Activated T-cell treated with anti-CD3 and anti-CD28 coated beads, Interleukin-2, amount 50 U/mL, for 24 hours (primary cell): ENCODE measurements around the gene SELENOW.
A peak's percentile ranks its signal among the peaks of the same experiment; 100 is the strongest.
"Not testable (repeated sequence)": the region's sequence is repeated elsewhere in the genome, so short reads cannot be mapped to it uniquely, and the experiment has no call there.

ENCODE experiments used
- DNase-seq: peaks from one replicate; pipeline ENCODE4 v3.0.0-alpha.2; 2020
- H3K27ac Mint-ChIP-seq: 2 replicates; pipeline ENCODE4 v1.8.0; 2020; ENCODE audit warnings: mild to moderate bottlenecking, mixed read lengths
- H3K27me3 Mint-ChIP-seq: 2 replicates; pipeline ENCODE4 v1.8.0; 2020; ENCODE audit warnings: mixed read lengths
- H3K36me3 Mint-ChIP-seq: 2 replicates; pipeline ENCODE4 v1.8.0; 2020; ENCODE audit warnings: low read depth, mixed read lengths
- H3K4me1 Mint-ChIP-seq: 2 replicates; pipeline ENCODE4 v1.8.0; 2020; ENCODE audit warnings: low read depth, mixed read lengths
- H3K4me3 Mint-ChIP-seq: 2 replicates; pipeline ENCODE4 v1.8.0; 2020; ENCODE audit warnings: mild to moderate bottlenecking, moderate library complexity, mixed read lengths
- H3K9me3 Mint-ChIP-seq: 2 replicates; pipeline ENCODE4 v1.8.0; 2020; ENCODE audit warnings: mixed read lengths

SELENOW gene

DNA sequence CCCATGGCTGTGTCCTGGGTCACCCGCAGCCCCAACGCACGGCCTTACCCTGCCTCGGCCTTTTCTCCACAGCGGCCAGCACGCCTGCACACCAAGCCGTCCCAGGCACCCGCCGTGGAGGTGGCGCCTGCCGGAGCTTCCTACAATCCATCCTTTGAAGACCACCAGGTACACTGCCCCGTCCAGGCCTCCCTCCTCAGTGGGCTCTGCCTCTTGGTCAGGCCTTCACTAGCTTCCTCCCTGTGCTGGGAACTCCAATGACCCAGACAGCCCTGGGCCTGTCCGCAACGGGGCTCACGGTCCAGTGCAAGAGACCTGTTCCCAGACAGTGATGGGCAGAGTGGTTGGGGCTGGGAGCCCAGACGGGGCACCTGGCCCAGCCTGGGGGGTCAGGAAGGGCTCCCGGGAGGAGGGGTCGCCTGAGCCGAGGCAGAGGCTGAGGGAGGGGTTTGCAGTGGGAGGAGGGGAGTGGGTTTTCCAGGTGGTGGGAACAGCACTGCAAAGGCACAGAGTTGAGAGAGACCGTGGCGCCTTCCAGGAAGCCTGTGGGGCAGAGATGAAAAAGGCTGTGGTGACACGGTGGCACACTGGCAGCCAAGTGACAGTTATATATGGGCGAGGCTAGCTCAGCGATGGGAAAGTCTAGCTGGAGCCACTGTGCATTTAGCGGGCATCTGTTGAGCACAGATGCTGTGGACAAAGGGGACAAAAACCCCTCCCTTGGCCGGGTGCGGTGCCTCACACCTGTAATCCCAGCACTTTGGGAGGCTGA lies 25.9 kb upstream of the SELENOW start:
- no peaks in the 10 kb centered on the region for H3K27me3 Mint-ChIP-seq
- no peaks in the 10 kb centered on the region for H3K9me3 Mint-ChIP-seq
- H3K27ac Mint-ChIP-seq, result peak overlapping the region; percentile 55
- peaks cover 92% of the 10 kb centered on the region for H3K36me3 Mint-ChIP-seq
- H3K4me3 Mint-ChIP-seq, result no peak overlapping the region
- DNase-seq, result no peak
- peaks cover 25% of the 10 kb centered on the region for H3K4me1 Mint-ChIP-seq

DNA sequence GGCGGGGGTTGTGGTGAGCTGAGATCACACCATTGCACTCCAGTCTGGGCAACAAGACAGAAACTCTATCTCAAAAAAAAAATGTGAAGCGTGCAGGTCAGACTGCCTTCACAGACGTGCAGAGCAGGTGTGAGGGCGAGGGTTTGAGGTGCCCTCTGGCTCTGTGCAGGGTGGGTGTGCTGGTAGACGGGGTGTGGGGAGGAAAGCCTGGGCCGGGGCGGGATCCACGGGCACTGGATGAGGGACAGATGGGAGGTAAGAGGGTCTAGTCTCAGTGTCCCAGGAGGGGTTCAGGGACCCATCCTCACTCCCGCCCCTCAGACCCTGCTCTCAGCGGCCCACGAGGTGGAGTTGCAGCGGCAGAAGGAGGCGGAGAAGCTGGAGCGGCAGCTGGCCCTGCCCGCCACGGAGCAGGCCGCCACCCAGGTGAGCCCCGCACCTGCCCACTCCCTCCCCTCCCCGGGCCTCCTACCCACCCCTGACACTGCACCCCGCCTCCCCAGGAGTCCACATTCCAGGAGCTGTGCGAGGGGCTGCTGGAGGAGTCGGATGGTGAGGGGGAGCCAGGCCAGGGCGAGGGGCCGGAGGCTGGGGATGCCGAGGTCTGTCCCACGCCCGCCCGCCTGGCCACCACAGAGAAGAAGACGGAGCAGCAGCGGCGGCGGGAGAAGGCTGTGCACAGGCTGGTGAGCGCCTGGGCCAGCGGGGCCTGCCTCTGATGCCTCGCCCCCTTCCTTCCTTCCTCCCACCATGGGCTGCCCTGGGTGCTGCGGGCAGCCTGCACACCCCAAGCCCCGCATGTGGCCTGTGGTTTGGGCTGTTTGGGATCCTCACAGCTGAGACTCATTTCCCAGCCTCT lies 24.1 kb upstream of the SELENOW start:
- Mint-ChIP-seq H3K36me3 (peaks cover 93% of the 10 kb centered on the region), H3K4me1 (peaks cover 9% of the 10 kb centered on the region), H3K4me3 (no peak overlapping the region), H3K27ac (peak overlapping the region; percentile 74), H3K27me3 (no peaks in the 10 kb centered on the region), H3K9me3 (no peaks in the 10 kb centered on the region)
- DNase-seq, result no peak

DNA sequence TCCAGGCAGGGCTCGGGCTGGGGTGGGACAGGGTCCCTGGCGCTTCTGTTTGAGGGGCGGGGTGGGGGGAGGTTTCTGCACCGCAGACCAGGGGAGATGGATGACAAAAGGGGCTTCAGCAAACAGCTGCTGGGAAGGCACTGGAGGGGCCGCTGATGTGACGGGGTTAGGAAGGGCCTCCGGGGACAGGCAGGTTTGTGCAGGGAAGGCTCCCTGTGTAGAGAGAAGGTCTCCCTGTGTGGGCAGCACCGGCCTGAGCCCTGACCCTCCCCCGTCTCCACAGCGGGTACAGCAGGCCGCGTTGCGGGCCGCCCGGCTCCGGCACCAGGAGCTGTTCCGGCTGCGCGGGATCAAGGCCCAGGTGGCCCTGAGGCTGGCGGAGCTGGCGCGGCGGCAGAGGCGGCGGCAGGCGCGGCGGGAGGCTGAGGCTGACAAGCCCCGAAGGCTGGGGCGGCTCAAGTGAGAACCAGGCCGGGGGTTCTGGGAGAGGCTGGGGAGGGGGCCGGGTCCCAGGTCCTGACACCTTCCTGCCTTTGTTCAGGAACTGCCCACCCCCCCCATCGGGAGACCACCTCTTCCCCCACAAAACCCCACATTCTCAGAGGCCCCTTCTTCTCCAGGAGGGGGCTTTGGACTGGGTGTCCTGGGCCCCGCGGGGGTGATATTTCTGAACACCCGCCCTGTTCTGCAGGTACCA lies 23.3 kb upstream of the SELENOW start:
- H3K27ac Mint-ChIP-seq, result no peak overlapping the region
- H3K36me3 Mint-ChIP-seq, result peaks cover 88% of the 10 kb centered on the region
- no peaks in the 10 kb centered on the region for H3K27me3 Mint-ChIP-seq
- no peaks in the 10 kb centered on the region for H3K9me3 Mint-ChIP-seq
- peaks cover 6% of the 10 kb centered on the region for H3K4me1 Mint-ChIP-seq
- H3K4me3 Mint-ChIP-seq, result no peak overlapping the region
- DNase-seq, result no peak

DNA sequence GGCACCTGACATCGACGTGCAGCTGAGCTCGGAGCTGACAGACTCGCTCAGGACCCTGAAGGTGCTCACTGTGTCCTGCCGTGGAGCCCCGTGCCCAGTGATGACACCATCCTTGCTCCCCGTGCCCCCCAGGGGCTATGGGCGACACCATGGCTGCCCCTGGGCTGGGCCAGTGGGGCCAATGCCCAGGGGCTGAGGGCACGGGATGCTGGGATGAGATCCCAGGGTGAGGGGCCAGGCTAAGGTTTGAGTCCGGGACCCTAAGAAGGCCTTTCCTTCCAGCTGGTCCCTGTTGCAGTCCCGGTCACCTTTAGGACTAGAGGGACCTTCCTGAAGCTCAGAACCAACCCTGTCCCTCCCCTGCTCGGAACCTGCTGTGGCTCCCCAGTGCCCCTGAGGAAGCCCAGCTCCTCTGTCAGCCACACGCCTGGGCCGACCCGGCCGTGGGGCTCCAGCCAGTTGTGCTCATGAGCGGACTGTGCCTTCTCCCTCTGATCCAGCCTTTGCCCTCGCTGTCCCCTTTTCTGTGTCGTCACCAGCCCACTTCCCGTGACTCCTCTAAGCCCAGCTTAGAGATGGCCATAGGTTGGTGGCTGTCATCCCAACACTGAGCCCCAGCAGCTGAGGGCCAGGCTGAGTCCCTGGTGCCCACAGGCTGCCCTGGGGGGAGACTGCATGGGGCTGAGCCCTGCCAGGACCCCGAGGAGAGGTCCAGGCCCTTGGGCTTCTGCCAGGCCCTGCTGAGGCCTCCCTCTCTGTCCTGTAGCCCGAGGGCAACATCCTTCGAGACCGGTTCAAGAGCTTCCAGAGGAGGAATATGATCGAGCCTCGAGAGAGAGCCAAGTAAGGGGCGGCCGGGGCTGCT lies 22.5 kb upstream of the SELENOW start:
- no peaks in the 10 kb centered on the region for H3K9me3 Mint-ChIP-seq
- peaks cover 85% of the 10 kb centered on the region for H3K36me3 Mint-ChIP-seq
- H3K27ac Mint-ChIP-seq, result peak overlapping the region; percentile 22
- DNase-seq, result no peak
- no peak overlapping the region for H3K4me3 Mint-ChIP-seq
- peaks cover 3% of the 10 kb centered on the region for H3K4me1 Mint-ChIP-seq
- no peaks in the 10 kb centered on the region for H3K27me3 Mint-ChIP-seq

DNA sequence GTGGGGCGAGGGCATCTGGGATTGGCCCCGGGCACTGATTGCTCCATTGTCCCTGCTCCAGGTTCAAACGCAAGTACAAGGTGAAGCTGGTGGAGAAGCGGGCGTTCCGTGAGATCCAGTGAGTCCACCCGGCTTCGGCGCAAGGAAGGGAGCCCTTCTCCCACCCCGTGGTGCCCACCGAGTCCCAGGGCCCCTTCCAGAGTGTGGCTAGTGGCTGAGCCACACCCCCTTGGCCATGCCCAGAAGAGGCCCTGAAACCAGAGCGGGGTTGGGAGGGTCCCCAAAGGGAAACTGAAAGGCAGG lies 21.9 kb upstream of the SELENOW start:
- Mint-ChIP-seq H3K4me1 (peaks cover 3% of the 10 kb centered on the region), H3K4me3 (no peak overlapping the region), H3K27me3 (no peaks in the 10 kb centered on the region), H3K27ac (peak overlapping the region; percentile 22), H3K36me3 (peaks cover 79% of the 10 kb centered on the region), H3K9me3 (no peaks in the 10 kb centered on the region)
- no peak for DNase-seq

DNA sequence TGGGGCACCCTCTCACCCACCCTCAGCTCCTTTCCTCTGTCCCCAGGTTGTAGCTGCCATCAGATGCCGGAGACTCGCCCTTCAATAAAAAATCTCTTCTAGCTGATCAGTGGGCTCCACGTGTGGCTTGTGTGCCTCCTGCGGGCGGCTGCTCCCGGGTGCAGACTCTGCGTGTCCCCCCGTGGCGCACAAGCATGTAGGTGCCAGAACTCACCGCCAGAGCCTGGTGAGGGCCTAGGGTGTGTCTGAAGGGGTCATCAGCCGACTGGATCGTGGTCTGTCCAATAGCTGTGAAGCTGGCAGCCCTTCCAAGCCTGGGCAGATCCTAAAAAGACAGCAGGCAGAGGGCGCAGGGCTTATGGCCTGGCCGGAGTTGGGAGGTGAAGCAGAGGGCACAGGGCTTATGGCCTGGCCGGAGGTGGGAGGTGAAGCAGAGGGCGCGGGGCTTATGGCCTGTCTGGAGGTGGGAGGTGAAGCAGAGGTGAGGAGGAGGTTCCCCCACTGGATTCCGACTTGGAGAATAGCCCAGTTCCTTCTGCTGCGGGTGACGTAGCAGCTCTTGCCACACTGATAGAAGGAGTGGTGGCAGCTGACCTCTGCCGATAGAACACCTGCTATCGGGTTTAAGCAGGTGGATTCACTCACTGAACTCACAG lies 21.4 kb upstream of the SELENOW start:
- Mint-ChIP-seq H3K4me1 (peaks cover 3% of the 10 kb centered on the region), H3K27ac (no peak overlapping the region), H3K4me3 (no peak overlapping the region), H3K27me3 (no peaks in the 10 kb centered on the region), H3K9me3 (no peaks in the 10 kb centered on the region), H3K36me3 (peaks cover 74% of the 10 kb centered on the region)
- DNase-seq, result no peak

DNA sequence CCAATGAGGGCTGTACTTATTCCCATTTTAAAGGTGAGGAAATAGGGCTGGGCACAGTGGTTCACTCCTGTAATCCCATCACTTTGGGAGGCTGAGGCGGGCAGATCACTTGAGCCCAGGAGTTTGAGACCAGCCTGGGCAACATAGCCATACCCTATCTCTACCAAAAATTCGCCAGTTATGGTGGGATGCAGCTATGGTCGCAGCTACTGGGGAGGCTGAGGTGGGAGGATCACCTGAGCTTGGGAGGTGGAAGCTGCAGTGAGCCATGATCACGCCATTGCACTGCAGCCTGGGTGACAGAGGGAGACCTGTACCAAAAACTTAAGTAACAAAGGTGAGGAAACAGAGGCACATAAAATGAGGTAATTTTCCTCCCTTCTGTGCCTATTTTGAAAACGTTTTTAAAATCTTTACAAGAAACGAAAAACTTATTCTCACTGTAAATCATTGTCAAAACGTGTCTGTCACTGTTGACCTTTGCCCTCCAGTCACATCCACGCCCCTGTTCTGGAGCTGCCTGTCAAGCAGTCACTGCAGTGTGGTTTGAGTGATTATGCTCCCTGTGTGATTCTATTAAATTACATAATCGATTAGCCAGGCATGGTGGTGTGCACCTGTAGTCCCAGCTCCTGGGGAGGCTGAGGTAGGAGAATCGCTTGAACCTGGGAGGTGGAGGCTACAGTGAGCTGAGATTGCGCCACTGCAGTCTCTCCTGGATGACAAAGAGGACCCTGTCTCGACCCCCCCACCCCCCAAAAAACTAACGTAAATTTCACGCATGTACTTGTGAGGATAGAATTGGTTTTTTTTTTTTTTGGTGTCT lies 20.7 kb upstream of the SELENOW start:
- peaks cover 66% of the 10 kb centered on the region for H3K36me3 Mint-ChIP-seq
- no peak for DNase-seq
- no peaks in the 10 kb centered on the region for H3K27me3 Mint-ChIP-seq
- no peaks in the 10 kb centered on the region for H3K9me3 Mint-ChIP-seq
- no peak overlapping the region for H3K4me3 Mint-ChIP-seq
- no peak overlapping the region for H3K27ac Mint-ChIP-seq
- peaks cover 3% of the 10 kb centered on the region for H3K4me1 Mint-ChIP-seq

DNA sequence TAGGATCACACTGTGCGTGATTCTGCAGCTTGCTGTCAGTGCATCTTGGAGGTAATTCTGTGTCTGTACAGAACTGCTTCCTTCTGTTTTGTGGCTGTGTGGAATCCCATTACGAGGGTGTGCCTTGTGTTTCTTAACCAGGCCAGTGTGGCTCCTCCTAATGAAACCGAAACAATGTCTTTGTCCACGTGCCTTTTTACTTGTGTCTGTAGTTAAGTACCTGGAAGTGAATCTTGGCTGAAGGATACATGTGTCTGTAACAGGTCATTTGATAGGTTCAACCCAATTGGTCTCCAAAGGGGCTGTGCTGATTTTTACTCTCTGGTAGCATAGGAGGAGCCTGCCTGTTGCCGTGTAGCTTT lies 20.1 kb upstream of the SELENOW start:
- no peaks in the 10 kb centered on the region for H3K27me3 Mint-ChIP-seq
- peak overlapping the region; percentile 34 for H3K27ac Mint-ChIP-seq
- H3K4me3 Mint-ChIP-seq, result no peak overlapping the region
- H3K9me3 Mint-ChIP-seq, result no peaks in the 10 kb centered on the region
- H3K4me1 Mint-ChIP-seq, result peaks cover 1% of the 10 kb centered on the region
- DNase-seq, result no peak
- peaks cover 61% of the 10 kb centered on the region for H3K36me3 Mint-ChIP-seq

DNA sequence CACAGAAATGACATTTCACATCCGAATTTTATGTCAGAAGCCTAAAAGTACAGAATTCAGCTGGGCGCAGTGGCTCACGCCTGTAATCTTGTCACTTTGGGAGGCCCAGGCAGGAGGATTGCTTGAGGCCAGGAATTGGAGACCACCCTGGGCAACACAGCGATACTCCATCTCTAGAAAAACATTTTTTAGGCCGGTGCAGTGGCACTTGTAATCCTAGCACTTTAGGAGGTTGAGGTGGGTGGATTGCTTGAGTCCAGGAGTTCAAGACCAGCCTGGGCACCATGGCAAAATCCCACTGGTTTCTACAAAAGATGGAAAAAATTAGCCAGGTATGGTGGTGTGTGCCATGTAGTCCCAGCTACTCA lies 17.9 kb upstream of the SELENOW start:
- H3K4me3 Mint-ChIP-seq, result no peak overlapping the region
- H3K27me3 Mint-ChIP-seq, result no peaks in the 10 kb centered on the region
- H3K36me3 Mint-ChIP-seq, result peaks cover 45% of the 10 kb centered on the region
- DNase-seq, result no peak
- H3K4me1 Mint-ChIP-seq, result no peaks in the 10 kb centered on the region
- H3K9me3 Mint-ChIP-seq, result no peaks in the 10 kb centered on the region
- no peak overlapping the region for H3K27ac Mint-ChIP-seq

DNA sequence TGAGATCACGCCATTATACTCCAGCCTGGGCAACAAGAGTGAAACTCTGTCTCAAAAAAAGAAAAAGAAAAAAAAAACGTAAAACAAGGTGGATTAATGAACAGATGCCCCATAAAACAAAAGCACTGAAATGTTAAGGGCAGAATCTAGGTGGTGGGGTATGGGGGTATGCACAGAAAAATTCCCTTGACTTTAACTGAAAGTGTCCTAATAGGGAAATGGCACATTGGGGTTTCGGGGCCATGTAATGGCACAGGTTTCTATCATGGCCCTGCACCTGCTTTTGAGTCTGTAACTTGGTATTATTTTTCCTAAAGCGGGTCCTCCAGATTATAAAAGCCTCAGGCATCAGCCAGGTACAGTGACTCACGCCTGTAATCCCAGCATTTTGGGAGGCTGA lies 16.9 kb upstream of the SELENOW start:
- Mint-ChIP-seq H3K27me3 (no peaks in the 10 kb centered on the region), H3K4me3 (no peak overlapping the region), H3K4me1 (no peaks in the 10 kb centered on the region), H3K36me3 (peaks cover 36% of the 10 kb centered on the region), H3K9me3 (no peaks in the 10 kb centered on the region), H3K27ac (no peak overlapping the region)
- DNase-seq, result no peak

DNA sequence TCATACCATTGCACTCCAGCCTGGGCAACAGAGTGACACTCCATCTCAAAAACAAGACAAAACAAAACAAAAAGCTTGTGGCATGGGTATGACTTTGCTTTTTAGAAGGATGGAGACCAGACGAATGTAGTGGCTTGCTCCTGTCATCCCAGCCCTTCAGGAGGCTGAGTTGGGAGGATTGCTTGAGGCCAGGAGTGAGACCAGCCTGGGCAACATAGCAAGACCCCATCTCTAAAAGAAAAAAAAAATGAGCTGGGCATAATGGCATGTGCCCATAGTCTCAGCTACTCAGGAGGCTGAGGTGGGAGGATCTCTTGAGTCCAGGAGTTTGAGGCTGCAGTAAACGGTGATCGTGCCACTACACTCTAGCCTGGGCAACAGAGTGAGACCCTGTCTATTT lies 16.4 kb upstream of the SELENOW start:
- no peak for DNase-seq
- Mint-ChIP-seq H3K36me3 (peaks cover 30% of the 10 kb centered on the region), H3K4me3 (no peak overlapping the region), H3K27ac (no peak overlapping the region), H3K4me1 (no peaks in the 10 kb centered on the region), H3K27me3 (no peaks in the 10 kb centered on the region), H3K9me3 (no peaks in the 10 kb centered on the region)

DNA sequence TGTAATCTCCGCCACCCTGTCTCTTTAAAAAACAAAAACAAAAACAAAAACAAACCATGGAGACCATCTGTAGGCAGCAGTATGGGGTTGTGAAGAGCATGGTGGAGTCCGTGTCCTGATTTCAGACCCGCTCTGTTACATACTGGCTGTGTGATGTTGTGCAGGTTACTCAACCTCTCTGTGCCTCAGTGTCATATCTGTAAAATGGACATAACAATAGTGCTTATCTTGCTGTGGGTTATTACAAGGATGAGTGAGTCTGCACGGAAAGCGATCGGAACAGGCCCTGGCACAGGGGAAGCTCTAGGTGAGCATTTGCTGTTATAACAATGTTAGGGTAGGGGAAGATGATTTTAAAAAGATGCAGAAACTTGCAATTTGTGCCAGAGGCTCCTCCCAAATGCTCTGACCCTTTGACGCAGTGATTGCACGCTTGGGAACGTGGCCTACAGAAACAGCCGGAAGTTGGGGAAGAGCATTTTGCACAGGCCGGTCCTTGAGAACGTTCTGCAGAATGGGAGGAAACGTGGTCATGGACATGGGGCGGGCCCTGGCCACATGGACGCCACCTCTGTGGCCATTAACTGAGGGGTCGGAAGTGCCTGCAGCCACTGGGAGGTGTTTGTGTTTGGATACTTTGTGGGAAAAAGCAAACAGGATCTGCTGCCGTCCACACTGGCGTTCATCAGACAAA lies 15.7 kb upstream of the SELENOW start:
- Mint-ChIP-seq H3K27me3 (no peaks in the 10 kb centered on the region), H3K4me1 (no peaks in the 10 kb centered on the region), H3K27ac (peak overlapping the region; percentile 23), H3K4me3 (no peak overlapping the region), H3K36me3 (peaks cover 24% of the 10 kb centered on the region), H3K9me3 (no peaks in the 10 kb centered on the region)
- no peak for DNase-seq

DNA sequence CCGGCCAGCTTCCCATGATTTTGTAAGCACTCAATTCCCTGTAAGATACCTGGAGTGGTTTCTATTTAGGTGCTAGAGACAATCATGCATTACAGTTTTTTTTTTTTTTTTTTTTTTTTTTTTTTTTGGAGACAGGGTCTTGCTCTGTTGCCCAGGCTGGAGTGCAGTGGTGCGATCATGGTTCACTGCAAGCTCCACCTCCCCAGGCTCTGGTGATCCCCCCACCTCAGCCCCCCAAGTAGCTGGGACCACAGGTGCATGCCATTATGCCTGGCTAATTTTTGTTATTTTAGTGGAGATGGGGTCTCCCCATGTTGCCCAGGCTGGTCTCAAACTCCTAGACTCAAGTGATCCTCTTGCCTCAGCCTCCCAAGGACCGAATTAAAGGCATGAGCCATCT lies 13.8 kb upstream of the SELENOW start:
- H3K27ac Mint-ChIP-seq, H3K4me3 Mint-ChIP-seq, H3K9me3 Mint-ChIP-seq, H3K36me3 Mint-ChIP-seq, H3K27me3 Mint-ChIP-seq, DNase-seq, H3K4me1 Mint-ChIP-seq: not testable (repeated sequence)
